Uterus (tissue), 2 donors: ENCODE data around the gene CCDC127.

Source experiments
- POLR2A ChIP-seq, 2 donors: fragments of 450-650 bp; IDR thresholded peaks; one replicate each; pipeline ENCODE4 v1.6.1; 2016; ENCODE audit warnings: antibody characterized with exemption in 2 of 2, mild to moderate bottlenecking in 1 of 2, moderate library complexity in 1 of 2
- TF ChIP-seq, protein P1 (sequence below), 4 experiments: fragments of 200-600 bp in 2 of 4; fragments of 450-650 bp in 2 of 4; sonication (generic) in 2 of 4; IDR thresholded peaks; one replicate each; pipeline ENCODE4 v1.5.1; 2016 to 2019; ENCODE audit warnings: antibody characterized with exemption in 4 of 4, mild to moderate bottlenecking in 2 of 4, moderate library complexity in 1 of 4

DNA sequence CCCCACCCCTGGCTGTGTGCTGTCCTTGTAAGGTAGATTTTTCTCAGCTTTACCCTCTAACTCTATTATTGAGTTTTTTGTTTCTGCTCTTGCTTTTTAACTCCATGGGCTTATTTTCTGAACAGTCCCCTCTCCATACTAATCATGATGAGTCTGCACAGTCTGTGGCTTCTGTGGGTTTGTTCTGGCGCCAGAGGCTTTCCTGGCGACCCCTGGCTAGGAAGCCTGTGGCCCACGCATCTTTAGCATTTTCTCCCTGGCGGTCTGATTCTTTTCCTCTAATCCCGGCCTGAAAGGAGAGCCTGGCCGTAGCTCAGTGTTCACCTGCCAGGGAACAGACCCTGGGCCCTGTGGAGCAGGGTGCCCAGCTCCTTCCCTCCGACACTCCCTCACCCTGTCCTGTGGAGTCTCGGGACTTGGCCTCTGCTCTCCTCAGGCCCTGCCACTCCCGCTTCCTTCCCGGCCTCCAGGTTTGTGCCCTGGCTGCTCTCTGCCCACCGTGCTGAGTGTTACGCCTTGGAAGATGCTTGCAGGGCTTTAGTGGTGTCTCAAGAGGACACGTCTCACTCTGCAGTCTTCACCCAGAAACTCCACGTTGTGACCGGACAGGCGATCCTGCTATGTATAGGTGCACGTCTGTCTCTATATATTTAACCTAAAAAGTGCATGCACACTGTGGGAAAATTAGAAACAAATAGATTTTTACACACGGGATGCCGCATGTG lies 58.3 kb downstream of the CCDC127 start:
- TF ChIP-seq, protein P1, sequence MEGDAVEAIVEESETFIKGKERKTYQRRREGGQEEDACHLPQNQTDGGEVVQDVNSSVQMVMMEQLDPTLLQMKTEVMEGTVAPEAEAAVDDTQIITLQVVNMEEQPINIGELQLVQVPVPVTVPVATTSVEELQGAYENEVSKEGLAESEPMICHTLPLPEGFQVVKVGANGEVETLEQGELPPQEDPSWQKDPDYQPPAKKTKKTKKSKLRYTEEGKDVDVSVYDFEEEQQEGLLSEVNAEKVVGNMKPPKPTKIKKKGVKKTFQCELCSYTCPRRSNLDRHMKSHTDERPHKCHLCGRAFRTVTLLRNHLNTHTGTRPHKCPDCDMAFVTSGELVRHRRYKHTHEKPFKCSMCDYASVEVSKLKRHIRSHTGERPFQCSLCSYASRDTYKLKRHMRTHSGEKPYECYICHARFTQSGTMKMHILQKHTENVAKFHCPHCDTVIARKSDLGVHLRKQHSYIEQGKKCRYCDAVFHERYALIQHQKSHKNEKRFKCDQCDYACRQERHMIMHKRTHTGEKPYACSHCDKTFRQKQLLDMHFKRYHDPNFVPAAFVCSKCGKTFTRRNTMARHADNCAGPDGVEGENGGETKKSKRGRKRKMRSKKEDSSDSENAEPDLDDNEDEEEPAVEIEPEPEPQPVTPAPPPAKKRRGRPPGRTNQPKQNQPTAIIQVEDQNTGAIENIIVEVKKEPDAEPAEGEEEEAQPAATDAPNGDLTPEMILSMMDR (IDR thresholded peaks at IDR 0.05) = no peak
- TF ChIP-seq POLR2A (IDR thresholded peaks at IDR 0.05) = no peak
